Measurements from ENCODE around the gene LRRC31.

GRCh38 chr3:169842960-169843359 is 26.8 kb downstream of the LRRC31 start:
- no peak for TF ChIP-seq SIN3A (IDR thresholded peaks at IDR 0.05; ENCODE audit: borderline replicate concordance, insufficient read depth, low read length)
- TF ChIP-seq TAF1 (IDR thresholded peaks at IDR 0.05; ENCODE audit: borderline replicate concordance, insufficient read depth, low read length): no peak
- TF ChIP-seq POLR2AphosphoS5 (IDR thresholded peaks at IDR 0.05; ENCODE audit: low read depth, low read length): no peak

All from PFSK-1 (cell line).